CD4-positive, alpha-beta T cell treated with Interleukin-4 for 1 hour (primary cell): ENCODE data around the gene TSPAN11.

ENCODE experiments used
- DNase-seq, 2 donors: peaks; one replicate each; pipeline ENCODE4 v3.0.0-alpha.2; 2020 to 2022

The TSPAN11 gene

DNA sequence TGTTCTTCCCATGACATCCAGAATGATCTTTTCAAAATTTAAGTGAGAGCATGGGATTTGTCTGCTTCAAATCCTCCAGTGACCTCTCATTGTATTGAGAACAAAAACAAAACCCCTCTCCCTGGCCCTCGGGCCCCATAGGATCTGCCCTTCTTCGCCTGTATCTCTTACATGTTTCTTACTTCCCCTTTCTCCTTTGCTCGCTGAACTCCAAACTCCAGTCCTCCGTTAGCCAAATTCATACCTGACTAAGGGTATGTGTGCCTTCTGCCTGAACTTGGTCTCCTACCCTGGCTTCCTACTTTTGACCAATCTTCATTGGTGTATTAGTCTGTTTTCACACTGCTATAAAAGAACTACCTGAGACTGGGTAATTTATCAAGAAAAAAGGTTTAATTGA is 13.2 kb upstream of the TSPAN11 start:
- DNase-seq = no peak

GRCh38 chr12:30914986-30915591 is 11.5 kb upstream of the TSPAN11 start:
- no peak for DNase-seq

DNA sequence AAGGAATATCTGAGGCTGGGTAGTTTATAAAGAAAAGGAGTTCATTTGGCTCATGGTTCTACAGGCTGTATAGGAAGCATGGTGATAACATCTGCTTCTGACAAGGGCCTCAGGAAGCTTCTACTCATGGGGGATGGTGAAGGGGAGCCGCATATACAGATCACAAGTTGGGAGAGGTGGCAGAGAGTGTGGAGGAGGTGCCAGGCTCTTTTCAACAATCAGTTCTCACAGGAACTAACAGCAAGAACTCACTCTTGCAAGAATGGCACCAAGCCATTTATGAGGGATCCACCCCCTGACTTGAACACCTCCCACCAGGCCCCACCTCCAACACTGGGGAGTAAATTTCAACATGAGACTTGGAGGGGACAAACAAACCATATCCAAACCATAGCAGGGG is 3.5 kb upstream of the TSPAN11 start:
- DNase-seq = no peak

DNA sequence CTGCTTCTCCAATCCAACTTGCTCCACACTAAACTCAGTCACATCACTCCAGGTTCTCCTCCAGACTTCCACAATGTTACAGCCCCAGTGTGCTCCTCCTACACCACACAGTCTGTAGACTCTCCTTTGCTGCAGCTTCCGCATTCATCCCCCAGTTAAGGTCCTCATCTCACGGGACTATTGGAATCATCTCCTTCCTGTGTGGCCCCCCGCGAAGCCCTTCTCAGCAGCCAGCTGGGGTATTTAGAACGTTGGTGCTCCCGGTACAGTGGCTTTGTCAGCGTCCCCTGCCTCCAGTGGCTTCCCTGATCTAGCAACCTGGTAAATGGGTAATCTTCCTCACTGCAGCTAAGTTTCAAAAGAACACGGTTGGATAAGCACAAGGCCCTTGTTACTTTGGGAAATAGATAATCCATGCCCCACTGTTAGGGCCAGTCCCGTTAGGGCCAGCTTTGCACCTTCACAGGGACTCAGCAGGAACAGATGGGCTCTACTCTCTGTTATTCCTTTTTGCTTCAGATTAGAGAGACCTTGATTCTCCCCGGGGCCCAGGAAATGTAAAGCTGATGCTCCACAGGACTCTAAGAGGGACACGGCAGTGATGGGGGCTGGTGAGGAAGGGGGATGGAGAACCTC is 823 bp upstream of the TSPAN11 start:
- no peak for DNase-seq

- no peak for DNase-seq
Measured at GRCh38 chr12:30927222-30927611, 669 bp downstream of the TSPAN11 start.

DNA sequence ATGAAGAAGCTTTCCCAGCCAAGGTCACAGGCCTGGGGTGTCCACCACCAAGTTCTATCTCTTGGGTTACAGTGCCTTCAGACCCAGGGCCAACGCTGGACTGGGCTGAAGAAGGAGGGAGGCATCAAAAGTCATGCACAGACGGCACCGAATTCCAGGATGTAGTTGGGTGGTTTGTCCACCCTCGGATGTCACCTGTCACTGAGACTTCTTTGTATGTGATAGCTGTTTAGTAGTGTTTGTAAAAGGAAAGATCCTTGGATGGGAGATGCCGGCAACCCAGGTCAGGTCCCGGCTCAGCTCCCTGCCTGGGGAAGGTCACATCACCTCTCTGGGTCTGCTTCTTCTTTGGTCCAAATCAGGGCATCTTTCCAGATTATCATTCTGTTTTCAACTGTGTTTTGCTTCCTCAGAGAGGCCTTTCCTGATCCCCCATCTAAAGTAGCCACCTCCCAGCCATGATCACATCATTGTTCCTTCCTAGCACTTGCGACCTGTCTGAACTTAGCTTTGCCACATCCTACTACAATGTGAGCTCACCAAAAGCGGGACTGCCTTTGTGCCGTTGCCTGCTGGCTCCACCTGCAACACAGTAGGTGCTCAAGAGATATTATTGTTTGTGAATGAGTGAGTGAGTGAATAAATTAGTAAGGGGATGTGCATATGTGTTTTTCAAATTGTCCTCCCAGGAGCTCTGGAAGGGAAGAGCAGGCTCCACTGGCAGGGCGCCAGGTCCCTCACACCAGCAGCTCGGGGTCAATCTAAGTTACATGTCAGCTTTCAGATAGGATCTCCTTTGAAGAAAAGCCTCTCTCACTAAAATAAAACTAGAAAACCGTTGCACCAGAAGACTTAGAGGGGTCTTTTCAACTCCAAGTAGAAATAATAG is 2.1 kb downstream of the TSPAN11 start:
- no peak for DNase-seq

- no peak for DNase-seq
Measured at GRCh38 chr12:30930238-30930637, 3.7 kb downstream of the TSPAN11 start.

DNA sequence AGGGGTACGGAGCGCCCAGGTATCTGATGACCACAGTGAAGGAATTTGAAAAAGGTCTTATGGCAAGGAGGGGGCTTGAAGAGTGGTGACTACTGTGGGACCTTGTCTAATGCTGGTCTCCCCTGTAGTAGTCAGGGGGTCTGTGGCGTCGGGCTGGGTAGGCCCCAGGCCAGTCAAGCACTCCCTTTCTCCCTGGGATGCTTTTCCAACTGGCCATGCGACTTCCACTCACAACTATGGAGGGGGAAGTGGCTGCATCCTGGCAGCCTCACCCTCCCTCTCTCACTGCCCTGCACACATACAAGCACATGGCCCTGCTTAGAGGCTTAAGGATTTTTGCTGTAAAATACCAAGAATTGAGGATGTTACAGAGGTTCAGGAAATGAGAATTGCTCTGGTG is 4.1 kb downstream of the TSPAN11 start:
- DNase-seq = no peak

DNA sequence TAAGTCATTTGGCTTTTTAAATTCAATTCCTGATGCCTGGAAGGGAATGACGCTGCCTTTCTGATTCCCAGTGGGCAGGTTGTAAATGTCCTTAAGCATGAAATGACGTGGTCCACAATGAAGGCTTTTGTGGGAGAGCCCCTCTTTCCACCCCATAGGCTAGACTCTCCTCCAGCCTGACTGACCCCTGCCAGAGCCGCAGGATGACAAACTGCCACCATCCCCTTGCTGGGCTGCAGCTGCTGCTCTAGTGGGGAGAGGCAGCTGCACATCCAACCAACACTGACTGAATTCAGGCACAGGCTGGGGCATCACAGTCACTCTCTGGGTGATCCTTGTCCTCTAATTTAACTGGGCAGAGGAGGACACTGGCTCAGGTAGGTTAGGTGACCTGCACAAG is 6.3 kb downstream of the TSPAN11 start:
- no peak for DNase-seq

DNA sequence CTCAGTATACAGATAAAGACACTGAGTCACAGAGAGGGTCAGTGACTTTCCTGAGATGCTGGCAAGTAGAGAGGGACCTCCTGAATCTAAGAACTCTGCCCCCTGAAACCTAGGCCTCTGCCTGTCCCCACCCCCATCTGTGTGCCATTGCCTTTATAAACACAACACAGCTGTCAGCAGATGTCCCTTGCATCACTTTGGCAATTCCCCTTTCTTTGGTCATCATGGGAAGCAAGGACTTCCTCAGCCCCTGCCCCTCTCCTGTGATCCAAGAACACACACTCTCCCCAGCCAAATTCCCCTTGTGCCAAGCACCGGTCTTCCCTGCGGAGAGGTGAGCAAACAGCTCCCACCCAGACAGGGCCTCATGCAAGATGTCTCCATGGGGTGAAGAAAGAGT is 8.3 kb downstream of the TSPAN11 start:
- DNase-seq = no peak

DNA sequence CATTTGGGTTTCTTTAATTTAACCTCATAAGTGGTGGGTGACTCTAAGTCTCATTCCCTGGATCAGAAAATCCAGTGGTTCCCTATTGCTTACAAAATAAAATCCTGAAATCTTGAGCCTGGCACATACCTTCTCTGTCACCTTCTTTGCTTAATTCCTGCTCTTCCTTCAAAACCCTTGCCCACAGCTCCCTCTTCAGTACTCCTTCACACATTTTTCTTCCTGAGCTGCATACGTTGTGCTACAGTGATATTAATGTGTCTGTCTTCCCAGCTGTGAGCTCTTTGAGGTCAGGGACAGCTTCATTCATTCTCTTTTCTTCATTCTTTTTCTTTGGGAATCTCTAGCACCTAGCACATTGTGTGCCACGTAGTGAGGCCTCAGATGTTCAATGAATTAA is 9.5 kb downstream of the TSPAN11 start:
- no peak for DNase-seq

DNA sequence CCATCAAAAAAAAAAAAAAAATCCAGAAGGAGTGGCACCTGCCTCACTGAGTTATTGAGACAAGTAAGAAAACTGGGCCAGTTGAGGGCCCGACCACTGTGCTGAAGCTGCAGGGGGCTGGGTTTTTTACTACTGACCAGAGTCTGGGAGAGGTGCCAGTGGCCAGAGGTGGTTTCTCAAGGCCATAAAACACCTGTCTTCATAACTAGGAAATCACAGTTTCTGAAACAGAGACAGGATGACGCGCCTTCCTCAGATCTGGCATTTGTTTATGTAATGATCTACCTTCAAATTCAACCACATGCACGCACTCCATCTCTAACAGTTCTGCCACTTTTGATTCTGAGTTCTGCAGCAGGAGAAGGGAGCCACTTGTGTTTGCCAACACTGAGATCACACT is 12.7 kb downstream of the TSPAN11 start:
- DNase-seq = no peak

DNA sequence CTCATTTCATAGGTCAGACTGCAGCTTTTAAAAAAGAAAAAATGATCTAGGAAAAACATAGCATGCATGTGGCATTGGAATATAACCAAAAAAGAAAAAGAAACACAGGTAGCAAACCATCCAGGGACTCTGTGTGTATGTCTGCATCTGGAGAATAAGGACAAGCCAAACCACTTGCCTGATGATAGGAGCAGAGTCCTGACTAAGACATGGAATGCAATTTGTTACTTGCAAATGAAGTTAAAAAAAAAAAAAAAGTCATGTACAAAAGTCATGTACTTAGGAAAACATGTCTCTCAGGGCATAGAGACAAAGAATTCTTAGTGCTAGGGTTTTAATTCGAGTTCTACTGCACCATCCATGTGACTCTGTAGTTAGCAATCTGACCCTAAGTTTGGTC is 15.9 kb downstream of the TSPAN11 start:
- no peak for DNase-seq

DNA sequence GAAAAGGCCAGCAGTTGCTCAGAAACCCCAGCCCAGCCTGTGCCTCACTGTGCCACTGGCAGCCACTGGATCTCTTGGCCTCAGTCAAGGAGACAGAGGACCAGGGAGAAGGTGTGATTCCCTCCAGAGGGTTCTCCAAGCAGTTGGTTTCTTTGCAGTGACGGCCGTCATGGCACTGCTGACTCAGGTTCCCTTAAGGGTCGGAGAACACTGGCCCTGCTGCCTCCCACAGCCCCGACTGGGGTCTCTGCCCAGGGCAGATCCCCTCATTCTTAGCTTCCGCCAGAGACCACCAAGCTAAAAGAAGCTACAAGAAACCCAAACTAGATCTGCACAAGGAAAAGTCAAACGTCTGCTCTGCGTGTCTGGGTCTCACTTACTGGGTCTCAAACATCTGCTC is 16.4 kb downstream of the TSPAN11 start:
- no peak for DNase-seq

DNA sequence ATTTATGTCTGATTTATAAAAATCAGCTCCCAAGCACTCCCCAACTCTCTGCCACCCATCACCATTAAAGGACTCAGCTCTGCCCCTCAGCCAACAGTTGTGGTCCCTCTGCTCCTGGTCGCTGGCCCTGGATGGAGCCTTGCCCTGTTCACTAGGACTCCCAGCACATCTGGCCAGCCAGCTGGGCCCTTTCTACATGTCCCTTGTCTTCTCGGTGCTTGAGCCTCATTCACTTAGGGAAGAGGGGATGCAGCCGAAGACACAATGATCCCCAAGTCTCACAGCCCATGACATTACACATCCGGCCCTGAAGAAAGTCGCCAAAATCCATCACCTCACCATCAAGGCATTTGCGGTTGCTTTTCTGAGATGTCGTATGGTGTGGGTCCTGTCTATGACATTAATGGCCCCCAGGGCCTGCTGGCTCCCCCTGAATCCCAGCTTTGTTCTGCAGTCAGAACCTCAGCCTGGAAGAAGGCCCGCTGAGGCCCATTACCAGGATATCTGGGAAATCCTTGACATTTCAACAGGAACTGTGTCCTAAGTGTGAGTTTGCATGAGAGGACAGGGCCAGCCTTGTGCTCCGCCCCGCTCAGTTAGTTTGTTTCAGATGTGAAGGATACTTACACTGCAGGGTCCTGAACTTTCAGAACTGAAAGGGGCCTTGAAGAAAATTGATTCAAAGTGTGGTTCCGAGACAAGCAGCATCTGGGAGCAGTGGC is 19.1 kb downstream of the TSPAN11 start:
- DNase-seq = no peak

- no peak for DNase-seq
Measured at GRCh38 chr12:30952015-30952414, 25.5 kb downstream of the TSPAN11 start.

- DNase-seq = no peak
Measured at GRCh38 chr12:30953257-30953656, 26.7 kb downstream of the TSPAN11 start.

GRCh38 chr12:30953951-30954751 is 27.6 kb downstream of the TSPAN11 start:
- DNase-seq = no peak

GRCh38 chr12:30955214-30955613 is 28.7 kb downstream of the TSPAN11 start:
- no peak for DNase-seq

DNA sequence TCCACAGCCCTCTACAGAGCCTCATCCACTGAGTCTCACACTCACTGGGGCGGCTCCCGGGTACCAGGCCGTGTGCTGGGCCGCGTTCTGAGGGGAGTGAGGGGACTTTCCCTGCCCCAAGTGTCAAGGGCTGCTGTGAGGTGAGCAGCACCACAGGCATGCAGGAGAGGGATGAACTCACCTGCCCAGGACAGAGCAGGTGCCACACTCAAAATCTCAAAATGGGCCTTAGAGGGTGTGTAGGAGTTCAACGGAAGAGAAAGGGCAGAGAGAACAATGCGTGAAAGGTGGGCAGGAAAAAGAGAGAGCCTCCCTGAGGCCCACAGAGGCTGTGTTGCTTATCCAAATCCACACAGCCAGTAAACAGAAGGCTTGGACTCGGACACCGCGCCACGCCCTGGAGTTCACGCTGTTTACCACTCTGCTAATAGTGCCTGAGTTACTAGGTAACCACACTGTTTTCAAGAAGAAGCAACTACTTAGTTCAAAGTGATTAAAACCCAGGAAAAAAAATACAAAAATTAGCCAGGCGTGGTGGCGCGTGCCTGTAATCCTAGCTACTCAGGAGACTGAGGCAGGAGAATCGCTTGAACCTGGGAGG is 32.7 kb downstream of the TSPAN11 start:
- no peak for DNase-seq

DNA sequence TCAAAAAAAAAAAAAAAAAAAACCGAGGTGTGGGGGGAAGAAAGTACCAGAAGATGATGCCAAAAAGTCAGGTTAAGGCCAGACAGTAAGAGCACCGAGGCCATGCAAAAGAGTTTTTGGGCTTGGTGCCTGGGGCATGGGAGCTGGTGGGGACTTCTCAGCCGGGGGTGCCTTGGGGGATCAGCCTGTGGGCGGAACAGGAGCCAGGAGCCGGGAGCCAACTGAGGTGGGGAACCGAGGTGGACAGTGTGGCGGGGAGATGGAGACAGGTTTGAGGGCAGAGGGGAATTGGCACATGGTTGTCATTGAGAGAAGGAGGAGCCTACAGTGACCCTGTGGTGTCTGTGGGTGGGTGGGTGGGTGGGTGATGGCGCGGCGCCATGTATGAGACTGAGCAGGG is 33.2 kb downstream of the TSPAN11 start:
- no peak for DNase-seq

- no peak for DNase-seq
Measured at GRCh38 chr12:30961030-30961429, 34.5 kb downstream of the TSPAN11 start.
